GM19395 (cell line): ENCODE measurements around the gene TRPM3.

Experiments
- ATAC-seq: cut with Tn5 transposase; IDR thresholded peaks from one replicate; pipeline ENCODE4 v1.9.1; 2021; ENCODE audit warnings: mild to moderate bottlenecking, moderate library complexity; ENCODE audit not compliant: unreplicated experiment

TRPM3 gene

GRCh38 chr9:71098801-71099200 lies 22.6 kb downstream of the TRPM3 start:
- no peak for ATAC-seq

DNA sequence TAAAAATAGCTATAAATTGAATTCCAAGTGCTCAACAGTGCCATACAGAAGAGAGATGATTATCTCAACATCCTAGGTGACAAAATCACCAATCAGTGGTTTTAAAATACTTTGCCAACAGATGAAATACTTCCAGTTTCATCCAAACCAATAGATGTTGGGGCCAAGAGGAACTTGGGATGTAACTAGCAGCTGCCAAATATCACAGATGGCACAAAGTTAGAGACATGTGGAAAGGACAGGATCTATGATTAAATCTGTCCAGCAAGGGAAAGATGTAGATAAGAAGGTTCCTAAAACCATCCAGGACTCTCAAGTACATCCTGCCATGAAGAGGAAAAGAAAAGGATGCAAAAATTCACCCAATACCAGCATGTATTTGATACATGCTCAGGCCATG lies 23.8 kb downstream of the TRPM3 start:
- no peak for ATAC-seq

DNA sequence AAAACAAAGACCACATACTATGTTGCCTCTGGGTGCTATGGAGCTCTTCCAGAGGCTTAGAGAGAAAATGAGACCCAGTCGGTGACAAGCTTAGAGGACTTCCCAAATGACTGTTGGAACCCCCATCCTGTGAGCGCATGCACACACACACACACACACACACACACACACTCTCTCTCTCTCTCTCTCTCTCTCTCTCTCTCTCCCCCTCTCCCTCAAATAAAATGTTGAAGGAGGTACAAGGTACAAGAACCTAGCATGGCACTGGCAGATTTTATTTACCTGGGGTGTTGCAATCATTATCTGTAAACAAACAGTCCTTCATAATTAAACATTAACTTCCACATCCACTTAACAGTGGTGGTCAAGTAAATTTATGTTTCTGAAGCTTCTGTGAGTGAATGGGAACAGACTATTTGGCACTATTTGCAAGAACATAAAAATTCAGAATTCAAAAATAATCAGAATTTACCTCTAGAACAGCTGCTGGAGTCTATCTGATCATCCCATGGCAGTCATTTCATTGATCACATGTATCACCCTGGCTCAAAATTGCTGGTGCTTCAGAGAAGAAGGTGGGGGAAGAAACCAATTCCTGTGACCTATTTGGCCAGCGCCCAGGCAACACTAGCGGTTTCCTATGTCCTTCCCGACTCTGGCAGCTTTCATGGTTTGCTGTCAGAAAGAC lies 24.9 kb downstream of the TRPM3 start:
- ATAC-seq = no peak

DNA sequence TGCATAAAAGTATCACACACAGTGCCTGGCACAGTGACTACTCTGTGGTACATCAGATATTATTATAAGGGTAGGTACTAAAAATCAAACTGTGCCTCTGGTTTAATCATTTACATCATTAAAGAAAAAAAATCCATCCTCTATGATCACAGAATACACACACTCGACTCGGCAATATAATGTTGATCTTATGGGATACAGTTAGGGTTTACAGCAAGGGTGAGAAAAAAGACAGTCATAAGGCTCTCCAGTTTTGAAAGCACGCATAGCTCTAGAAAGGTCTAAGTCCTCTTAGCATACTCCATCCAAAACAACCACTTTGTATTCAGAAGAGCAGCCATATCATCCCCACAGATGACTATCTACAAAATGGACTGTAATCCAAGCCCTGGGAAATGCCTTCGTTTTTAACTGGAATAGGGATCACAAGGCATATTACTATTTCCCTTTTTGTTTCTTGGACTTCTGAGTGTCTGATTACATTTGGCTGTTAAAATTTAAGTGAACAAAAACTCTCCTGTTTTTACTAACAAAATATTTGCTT lies 26.6 kb downstream of the TRPM3 start:
- ATAC-seq = no peak

DNA sequence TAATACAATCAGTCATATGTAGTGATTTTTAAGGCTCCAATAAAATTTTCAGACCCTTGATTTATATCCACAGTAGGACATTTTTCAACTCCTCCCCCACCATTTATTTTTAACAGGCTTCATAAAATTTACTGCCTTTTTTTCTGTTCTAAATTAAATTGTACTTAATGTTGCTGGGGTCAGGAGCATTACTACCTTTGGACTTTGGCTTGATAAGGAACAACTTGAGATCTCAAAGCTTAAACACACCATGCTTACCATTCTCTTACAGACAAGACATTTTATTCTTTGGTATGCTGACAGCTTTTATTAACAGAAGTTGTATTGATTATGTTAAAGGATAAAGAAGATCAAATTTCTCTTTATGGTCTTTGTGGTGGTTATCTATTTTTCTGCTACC lies 30.5 kb downstream of the TRPM3 start:
- ATAC-seq = no peak

- ATAC-seq = no peak
These were observed 42.0 kb downstream of the TRPM3 start for GRCh38 chr9:71079451-71079850.

DNA sequence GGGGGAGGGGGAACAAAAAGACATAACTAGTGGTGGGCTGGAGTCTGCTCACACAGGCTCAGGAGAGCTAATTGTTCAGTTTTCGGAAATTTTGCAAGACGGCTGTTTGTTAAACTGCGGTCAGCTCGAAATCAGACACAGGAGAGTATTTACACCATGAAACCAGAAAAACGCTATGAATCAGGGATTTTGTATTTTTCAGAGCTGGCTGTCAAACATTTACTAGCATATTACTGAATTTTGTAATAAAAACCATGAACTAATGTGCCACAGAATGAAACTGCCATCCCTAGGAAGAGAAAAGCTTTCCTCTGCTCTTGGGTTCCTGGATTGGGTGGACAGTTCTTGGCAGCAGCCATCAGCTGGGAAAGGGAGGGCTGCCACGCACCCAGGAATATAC lies 45.3 kb downstream of the TRPM3 start:
- ATAC-seq = no peak

- ATAC-seq = no peak
These were observed 47.9 kb downstream of the TRPM3 start for GRCh38 chr9:71073494-71073893.

DNA sequence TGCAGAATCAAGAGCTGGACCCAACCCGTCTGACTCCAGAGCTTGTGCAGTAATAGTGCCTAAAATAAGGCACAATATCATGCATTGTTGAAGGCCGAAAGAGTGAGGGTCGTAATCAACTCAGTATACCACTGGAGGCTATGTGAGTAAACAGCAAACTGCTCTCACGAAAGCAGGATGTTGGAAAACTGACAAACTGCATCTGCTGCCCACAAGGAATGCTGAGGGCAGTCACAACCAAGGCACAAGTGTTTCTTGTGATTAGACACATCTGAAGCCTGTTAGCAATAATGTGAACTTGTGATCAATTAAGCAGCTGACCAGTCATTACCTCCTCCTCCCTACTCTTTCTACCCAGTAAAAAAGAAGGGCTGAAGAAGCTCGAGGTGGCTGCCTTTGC lies 48.8 kb downstream of the TRPM3 start:
- ATAC-seq = no peak

DNA sequence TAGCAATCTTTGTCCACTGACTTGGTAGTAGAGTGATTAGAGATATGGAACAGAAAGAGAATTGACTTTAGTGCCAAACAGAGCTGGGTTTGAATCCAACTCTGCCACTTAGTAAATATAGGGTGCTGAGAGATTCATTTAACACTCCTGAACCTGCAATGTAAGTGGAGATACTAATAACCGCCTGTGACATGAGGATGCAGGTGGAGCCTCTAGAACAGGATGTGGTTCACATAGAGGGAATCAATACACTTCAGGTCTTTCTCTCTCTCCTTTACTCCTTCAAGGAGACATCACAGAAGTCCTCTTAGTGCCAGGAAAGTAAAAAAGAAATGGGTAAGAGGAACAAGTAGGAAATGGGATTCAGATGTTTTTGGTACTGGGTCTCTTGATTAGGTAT lies 49.8 kb downstream of the TRPM3 start:
- no peak for ATAC-seq

- ATAC-seq = no peak
These were observed 62.8 kb downstream of the TRPM3 start for GRCh38 chr9:71058660-71059059.

DNA sequence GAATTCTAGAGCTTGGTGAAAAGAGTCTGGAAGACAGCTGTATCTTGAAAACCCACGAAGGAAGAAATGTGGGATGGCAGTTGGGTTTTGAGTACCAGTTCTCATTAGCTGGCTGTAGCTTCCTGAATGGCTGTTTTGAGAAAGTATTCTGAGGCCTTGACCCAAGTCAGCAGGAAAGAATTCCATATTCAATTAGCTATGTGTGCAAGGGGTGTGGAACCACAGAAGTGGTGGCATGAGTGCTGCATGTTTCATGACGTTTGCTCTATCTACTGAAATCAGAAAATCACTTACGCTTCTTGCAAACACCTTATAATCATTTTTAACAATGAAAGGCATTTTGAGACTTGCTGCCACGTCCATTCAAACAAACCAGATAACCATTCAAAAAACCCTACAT lies 69.1 kb downstream of the TRPM3 start:
- no peak for ATAC-seq

GRCh38 chr9:71048280-71048679 lies 73.1 kb downstream of the TRPM3 start:
- ATAC-seq = no peak

DNA sequence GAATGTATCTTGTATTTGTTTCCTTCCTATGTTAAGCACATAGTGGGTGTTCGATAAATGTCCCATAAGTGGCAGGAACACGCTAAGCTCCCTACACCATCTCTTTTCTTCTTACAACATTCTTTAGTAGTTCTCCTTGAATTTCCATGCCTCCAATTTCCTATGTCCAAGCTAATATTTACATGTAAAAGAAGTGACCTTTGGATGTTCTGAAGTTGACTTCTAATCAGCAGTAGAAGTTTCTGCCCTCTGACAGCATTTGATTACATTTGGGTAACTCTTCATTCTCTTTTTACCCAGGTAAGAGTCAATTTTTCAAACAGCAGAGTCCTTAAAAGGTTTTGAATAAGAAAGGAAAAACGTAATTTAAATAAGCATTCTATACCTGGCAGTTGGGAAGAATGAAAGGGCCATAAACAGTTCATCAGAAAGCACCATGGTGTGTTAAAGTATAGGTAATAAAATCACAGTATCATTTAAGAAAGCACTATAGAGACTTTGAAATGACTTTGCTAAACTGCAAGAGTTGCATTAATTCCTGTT lies 78.9 kb downstream of the TRPM3 start:
- ATAC-seq = no peak

- ATAC-seq = no peak
These were observed 83.9 kb downstream of the TRPM3 start for GRCh38 chr9:71037521-71037920.

DNA sequence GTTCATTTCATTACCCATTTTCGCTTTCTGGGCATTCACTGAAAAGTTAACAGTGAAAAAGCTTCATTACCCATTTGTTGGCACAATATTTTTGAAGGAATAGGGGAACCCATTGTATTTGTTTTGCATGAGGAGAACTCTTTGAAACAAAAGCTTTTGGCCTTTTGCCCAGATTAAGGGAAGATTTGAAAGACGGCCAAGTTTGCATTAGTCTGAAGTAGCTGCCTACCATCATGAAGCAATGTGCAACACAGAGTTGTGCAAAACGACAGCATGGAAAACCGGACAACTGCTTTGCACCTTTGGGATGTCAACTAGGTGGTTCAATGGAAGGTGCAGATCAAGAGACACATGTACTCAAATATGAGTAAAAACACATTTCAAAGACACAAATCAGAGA lies 84.9 kb downstream of the TRPM3 start:
- ATAC-seq = no peak

- no peak for ATAC-seq
These were observed 88.6 kb downstream of the TRPM3 start for GRCh38 chr9:71032779-71033178.

DNA sequence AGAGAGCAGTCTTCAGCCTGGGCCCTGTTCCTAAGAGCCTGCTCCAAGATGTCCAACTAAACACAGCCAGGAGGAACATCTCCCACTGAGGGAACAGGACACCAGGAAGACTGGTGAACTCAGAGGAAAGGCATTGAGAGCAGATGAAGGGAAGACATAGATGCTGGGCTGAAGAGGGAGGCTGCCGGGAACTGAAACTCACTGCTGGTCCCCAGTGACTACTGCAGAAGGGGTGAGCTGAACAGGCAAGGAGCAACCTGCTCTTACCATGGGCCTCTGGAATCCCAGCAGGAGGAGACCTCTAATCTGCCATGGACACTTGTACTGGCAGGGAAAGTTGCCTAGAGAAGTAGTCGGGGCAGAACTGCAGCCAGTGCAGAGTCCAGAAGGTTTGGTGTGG lies 95.7 kb downstream of the TRPM3 start:
- no peak for ATAC-seq

GRCh38 chr9:71025201-71025600 lies 96.2 kb downstream of the TRPM3 start:
- no peak for ATAC-seq

- ATAC-seq = no peak
These were observed 111.2 kb downstream of the TRPM3 start for GRCh38 chr9:71010258-71010657.

- no peak for ATAC-seq
These were observed 116.0 kb downstream of the TRPM3 start for GRCh38 chr9:71005456-71005855.

- no peak for ATAC-seq
These were observed 117.2 kb downstream of the TRPM3 start for GRCh38 chr9:71004196-71004595.

- ATAC-seq = no peak
These were observed 118.1 kb downstream of the TRPM3 start for GRCh38 chr9:71003346-71003745.
